HG03280 (cell line): ENCODE results near the gene FKBP5.
A peak's percentile ranks its signal among the peaks of the same experiment; 100 is the strongest.
"Not testable (repeated sequence)": the region's sequence is repeated elsewhere in the genome, so short reads cannot be mapped to it uniquely, and the experiment has no call there.

Experiments
- ATAC-seq: cut with Tn5 transposase; IDR thresholded peaks from one replicate; pipeline ENCODE4 v1.9.1; 2021; ENCODE audit warnings: mild to moderate bottlenecking, moderate library complexity; ENCODE audit not compliant: unreplicated experiment

The FKBP5 gene

DNA sequence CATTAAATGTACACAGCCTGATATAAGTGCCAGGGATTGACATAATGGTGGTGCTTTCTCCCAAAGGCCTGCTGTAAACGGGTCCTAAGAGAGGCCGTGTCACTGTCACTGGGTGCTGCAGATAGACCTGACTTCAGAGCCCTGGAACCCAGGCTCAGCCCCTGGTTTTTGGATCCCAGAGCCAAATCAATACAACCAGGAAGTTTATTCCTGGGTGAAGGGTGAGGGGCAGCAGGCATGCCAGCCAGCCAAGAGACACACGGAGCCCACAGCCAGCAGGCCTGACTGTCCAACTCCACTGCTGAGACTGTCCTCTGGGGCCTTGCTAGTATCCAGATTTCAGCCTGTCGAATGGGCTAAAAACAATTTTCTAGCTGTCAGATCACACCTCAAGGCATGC, 35.3 kb upstream of the FKBP5 start:
- no peak for ATAC-seq

- ATAC-seq: no peak
Observed at GRCh38 chr6:35723587-35723986, 34.9 kb upstream of the FKBP5 start.

GRCh38 chr6:35722121-35722761, 33.5 kb upstream of the FKBP5 start:
- ATAC-seq: no peak

DNA sequence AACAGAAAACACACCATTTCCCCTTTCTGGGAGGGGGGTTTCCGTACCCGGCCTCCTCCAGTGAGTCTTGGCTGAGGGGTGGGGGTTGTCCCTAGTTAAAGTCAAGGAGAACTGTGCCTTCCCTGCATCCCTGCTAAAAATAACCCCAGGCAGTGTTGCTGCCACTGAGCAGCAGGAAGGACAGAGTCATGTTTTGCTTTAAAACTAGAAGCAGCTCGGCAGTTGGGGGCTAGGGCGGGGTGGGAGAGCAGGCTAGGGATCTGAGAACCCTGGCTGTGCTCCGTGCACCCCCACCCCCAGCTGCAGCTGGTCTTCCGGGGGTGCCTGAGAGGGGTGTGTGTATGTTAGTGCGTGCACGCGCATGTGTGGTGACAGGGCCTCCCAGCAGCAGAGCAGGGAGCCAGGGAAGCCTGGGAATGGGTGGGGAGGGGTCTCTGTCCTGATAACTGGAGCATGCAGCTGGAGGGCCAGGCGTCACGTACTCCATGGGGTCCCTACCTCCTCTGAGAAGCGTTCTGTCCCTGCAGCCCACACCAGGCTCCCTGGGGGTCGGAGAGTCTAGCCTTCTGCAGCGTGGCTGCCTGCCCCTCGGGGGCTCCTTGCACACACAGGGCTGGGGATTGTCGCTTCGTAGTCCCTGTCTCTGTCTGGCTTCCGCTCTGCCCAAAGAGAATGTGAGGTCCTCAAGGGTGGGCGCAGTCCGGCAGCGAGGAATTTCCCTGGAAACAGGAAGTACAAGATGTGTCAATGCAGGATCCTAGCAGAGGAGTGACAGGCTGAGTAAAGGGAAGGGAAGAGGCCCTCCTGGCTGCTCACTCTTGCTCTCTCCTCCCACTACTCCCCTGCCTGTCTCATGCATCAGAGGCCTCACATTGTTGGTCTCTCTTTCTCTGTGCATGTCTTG, 31.4 kb upstream of the FKBP5 start:
- ATAC-seq: peak; percentile 64

GRCh38 chr6:35719404-35719829, 30.7 kb upstream of the FKBP5 start:
- ATAC-seq: no peak

- no peak for ATAC-seq
Observed at GRCh38 chr6:35718911-35719381, 30.2 kb upstream of the FKBP5 start.

DNA sequence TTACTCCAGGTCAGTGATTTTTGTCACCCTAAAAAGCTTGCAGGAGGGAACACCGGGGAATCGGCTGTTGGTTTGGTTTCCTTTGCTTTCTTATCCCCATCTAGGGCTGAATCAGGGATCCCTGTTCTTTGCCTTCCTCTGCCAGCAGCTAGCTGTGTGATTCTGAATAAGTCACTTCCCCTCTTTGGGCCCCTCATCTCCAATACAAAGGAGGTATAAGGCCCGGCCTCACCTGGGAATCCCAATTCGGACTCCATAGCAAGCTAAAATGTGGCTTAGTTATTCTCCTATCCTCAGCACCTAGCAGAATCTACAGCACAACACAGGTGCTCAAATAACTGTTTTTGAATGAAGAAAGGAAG, 29.6 kb upstream of the FKBP5 start:
- no peak for ATAC-seq

GRCh38 chr6:35717449-35718374, 29.0 kb upstream of the FKBP5 start:
- ATAC-seq: no peak

DNA sequence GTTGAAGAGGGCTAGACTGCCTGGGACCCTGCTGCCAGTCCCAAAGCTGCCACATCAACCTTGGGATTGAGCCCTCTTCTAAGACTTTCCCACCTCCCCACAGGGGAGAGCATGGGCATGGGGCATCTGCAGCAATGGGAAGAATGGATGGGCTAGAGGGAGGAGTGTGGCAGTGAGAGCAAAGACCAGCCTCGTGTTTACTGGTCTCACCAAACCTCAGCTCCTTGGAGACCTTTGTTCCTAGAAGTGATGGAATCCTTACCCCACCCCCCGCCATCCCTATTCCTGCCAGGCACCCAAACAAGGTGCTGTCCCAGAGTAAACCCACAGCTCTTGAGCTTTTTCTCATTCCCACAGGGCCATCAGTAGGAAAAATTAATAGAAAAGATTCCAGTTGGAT, 28.1 kb upstream of the FKBP5 start:
- ATAC-seq: no peak

DNA sequence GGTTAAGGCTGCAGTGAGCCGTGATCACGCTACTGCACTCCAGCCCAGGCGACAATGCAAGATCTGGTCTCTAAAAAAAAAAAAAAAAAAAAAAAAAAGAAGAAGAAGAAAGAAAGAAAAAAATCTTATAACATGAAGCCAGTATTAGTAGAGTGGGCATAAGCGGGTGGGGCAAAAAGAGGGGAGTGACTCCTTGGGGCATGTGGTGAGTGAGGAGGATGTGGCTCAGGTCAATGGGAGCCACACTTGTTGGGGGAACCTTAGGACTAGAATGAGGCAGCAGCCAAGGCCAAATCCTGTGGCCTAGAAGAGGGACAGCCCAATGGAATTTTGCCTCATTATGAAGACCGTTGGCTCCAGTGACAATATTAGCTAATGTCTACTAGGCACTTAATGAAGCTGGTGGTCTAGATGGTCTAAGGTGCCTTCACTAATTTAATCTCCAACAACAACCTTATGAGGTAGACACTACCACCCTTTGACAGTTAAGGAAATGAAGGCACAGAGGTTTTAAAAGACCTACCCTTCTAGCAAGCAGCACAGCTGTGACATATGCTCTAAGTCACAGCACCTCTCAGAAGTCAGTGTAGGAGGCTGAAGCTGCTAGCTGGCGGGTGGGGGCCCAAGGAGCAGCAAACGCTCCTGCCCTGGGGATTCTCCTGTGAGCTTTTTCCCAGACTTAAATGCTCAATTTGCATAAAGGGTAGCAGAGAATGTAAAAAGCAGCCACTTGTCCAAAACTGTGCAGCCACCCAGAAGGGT, 24.5 kb upstream of the FKBP5 start:
- no peak for ATAC-seq

GRCh38 chr6:35711731-35712130, 23.0 kb upstream of the FKBP5 start:
- ATAC-seq: no peak

DNA sequence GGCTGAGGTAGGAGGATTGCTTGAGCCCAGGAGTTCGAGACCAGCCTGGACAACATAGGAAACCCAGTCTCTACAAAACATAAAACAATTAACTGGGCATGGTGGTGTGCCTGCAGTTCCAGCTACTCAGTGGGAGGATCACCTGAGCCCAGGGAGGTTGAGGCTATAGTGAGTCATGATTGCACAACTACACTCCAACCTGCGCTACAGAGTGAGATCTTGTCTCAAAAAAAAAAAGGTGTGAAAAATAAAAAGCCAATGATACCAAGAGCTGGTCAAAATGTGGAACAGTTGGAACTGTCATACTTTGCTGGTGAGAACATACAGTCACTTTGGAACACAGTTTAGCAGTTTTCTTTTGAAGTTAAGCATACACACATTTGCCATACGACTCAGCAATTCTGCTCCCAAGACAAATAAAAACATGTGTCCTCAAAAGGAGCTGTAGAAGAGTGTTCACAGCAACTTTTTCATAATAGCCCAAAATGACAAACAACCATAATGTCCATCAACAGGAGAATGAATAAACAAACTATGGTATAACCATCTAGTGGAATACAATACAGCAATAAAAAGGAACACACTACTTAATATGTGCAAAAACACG, 21.6 kb upstream of the FKBP5 start:
- ATAC-seq: no peak

- ATAC-seq: no peak
Observed at GRCh38 chr6:35708585-35708984, 19.9 kb upstream of the FKBP5 start.

GRCh38 chr6:35707714-35708407, 19.1 kb upstream of the FKBP5 start:
- ATAC-seq: no peak

GRCh38 chr6:35706468-35706867, 17.8 kb upstream of the FKBP5 start:
- ATAC-seq: no peak

DNA sequence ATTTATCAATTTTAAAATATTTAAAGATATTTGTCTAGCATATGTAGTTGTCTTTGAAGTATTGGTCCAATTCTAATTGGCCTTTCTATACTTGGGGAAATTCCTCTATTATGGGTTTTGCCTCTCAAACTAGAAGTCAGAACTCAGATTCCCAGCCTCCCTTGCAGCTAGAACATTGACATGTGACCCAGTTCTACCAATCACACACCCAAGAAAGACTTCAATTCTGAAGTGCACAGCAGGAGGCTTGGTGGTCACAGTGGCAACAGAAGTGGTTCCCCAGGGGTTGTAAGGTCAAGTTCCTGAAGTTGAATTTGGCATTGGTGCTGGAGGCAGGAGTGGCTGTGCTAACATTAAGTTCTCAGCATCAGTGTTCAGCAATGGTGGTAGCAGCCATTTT, 14.8 kb upstream of the FKBP5 start:
- no peak for ATAC-seq

DNA sequence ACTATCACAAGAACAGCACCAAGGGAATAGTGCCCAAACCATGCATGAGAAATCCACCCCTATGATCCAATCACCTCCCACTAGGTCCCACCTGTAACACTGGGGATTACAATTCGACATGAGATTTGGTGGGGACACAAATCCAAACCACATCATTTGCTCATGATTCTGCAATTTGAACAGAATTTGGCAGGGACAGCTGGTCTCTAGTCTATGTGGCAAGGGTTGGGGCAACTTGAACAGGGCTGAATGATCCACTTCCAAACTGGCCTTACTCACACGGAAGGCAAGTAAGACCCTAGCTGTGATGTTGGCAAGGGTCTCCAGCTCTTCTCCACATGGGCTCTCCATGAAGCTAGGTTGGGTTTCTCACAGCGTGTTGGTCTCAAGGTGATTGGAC, 10.1 kb upstream of the FKBP5 start:
- no peak for ATAC-seq

- not testable (repeated sequence) for ATAC-seq
Observed at GRCh38 chr6:35698430-35698829, 9.7 kb upstream of the FKBP5 start.

GRCh38 chr6:35694462-35694861, 5.7 kb upstream of the FKBP5 start:
- ATAC-seq: no peak
